ENCODE data around the gene NHSL2. TPM values are rescaled to one million over a fixed set of nuclear protein-coding genes. Genes with fewer than 3 reads are reported as not detected.

Gene NHSL2
- total RNA-seq, 2 experiments from 2014 or later = 0.58 to 0.88 TPM

DNA sequence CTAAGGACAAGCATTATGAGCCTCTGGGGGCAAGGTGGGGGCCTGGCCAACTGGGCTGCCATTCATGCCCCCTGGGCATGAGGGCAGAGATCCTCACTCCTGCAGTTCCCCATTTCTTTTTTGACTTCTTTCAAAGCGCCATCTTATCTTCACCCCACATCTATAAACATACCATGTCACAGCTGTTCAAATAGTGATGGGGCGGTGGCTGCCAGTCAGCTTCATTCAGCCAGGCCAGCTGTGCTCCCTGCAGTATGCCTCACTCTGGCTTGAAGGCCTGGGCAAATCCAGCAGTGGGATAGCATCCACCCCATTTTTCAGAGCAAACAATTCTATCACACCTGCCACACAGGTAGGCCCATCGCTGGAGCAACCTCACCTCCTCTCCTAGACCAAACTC lies 85.5 kb downstream of the NHSL2 start:
- peaks cover 13% of the 10 kb centered on the region for H3K4me1 Mint-ChIP-seq (ENCODE audit: low read depth)
- DNase-seq (no peak), ATAC-seq (no peak)
- peaks cover under 1% of the 10 kb centered on the region for H3K27me3 Mint-ChIP-seq
- no peak overlapping the region for H3K4me3 Mint-ChIP-seq
- no peaks in the 10 kb centered on the region for H3K9me3 Mint-ChIP-seq
- POLR2A ChIA-PET = no interaction called here
- no peak for TF ChIP-seq CTCF (IDR thresholded peaks at IDR 0.05)
- intact Hi-C loops (cut with micrococcal nuclease) = no loop called here
- H3K36me3 Mint-ChIP-seq (ENCODE audit: low read depth) = no peaks in the 10 kb centered on the region
- CTCF ChIA-PET = no interaction called here
- no peak overlapping the region for H3K27ac Mint-ChIP-seq

- H3K9me3 Mint-ChIP-seq = no peaks in the 10 kb centered on the region
- DNase-seq (no peak), ATAC-seq (no peak)
- peaks cover 11% of the 10 kb centered on the region for H3K4me1 Mint-ChIP-seq (ENCODE audit: low read depth)
- H3K4me3 Mint-ChIP-seq = no peak overlapping the region
- peaks cover 3% of the 10 kb centered on the region for H3K27me3 Mint-ChIP-seq
- intact Hi-C loops (cut with micrococcal nuclease) = no loop called here
- no peaks in the 10 kb centered on the region for H3K36me3 Mint-ChIP-seq (ENCODE audit: low read depth)
- ChIA-PET POLR2A (interaction anchor here (0.5 kb wide), 1 partner anchor 24 kb away, joined by 3 read pairs; no protein-coding TSS in a partner anchor), CTCF (no interaction called here)
- no peak overlapping the region for H3K27ac Mint-ChIP-seq
- no peak for TF ChIP-seq CTCF (IDR thresholded peaks at IDR 0.05)
Measured at GRCh38 chrX:71996826-71997225, 86.2 kb downstream of the NHSL2 start.

DNA sequence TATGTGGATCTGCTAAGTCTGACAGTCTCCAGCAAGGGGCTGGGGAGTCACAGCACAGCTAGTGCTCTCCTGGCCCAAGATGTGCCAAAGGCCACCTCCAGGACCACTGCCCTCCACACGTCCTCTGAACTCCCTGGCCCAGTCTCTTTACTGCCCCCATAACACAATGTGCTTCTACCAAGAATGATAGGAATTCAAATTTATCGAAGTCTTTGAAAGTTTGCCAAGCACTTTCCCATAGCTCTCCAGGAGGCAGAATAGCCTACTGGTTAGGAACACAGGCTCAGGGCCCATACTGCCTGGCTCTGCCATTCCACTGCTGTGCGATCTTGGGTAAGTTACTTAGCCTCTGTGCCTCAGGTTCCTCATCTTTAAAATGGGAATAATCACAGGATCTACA lies 86.7 kb downstream of the NHSL2 start:
- ATAC-seq = no peak
- Mint-ChIP-seq H3K4me1 (ENCODE audit: low read depth) (peaks cover 6% of the 10 kb centered on the region), H3K4me3 (no peak overlapping the region), H3K27ac (no peak overlapping the region), H3K36me3 (ENCODE audit: low read depth) (no peaks in the 10 kb centered on the region), H3K9me3 (no peaks in the 10 kb centered on the region), H3K27me3 (peaks cover 3% of the 10 kb centered on the region)
- intact Hi-C loops (cut with micrococcal nuclease) = no loop called here
- DNase-seq = no peak
- POLR2A ChIA-PET = interaction anchor here (0.5 kb wide), 1 partner anchor 24 kb away, joined by 3 read pairs; no protein-coding TSS in a partner anchor
- no peak for TF ChIP-seq CTCF (IDR thresholded peaks at IDR 0.05)
- CTCF ChIA-PET = interaction anchor here (1.7 to 2.8 kb wide), 2 partner anchors 10 to 24 kb away, joined by 5 to 15 read pairs; no protein-coding TSS in a partner anchor

DNA sequence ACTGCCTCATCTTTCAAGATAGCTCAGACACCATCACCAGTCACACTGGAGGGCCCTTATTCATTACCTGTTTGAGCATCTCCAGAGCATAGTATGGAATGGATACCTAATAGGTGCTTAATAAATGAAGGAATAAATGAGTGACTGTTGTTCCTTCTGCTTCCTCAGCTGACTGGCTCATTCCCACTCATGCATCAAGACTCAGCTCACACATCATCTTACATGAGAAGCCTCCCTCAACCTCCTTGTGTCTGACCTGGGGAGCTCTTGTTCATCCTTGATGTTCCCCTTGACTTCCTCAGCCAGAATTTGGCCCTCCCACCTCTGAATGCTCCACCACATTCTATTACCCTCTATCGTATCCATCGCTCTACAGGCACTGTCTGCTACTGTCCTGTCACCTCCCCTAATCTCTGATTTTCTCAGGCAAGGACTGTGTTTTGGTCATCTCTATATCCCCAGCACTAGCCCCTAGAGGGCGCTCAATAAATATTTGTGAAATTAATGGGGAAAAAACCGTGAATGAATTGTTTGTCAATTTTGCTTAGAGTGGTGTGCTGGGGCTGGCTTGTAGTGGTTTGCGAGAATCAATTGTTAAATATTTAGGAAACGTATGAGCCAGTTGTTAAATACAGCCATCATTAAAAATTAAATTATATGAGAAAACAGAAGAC lies 88.3 kb downstream of the NHSL2 start:
- DNase-seq (peak; percentile 51), ATAC-seq (peak; percentile 49)
- intact Hi-C loops (cut with micrococcal nuclease) = loop anchor here (2.0 kb wide), 1 partner anchor 128 kb away; no protein-coding TSS in a partner anchor
- Mint-ChIP-seq H3K36me3 (ENCODE audit: low read depth) (no peaks in the 10 kb centered on the region), H3K9me3 (no peaks in the 10 kb centered on the region), H3K4me3 (no peak overlapping the region), H3K27me3 (peaks cover 3% of the 10 kb centered on the region), H3K27ac (no peak overlapping the region), H3K4me1 (ENCODE audit: low read depth) (no peaks in the 10 kb centered on the region)
- ChIA-PET POLR2A (no interaction called here), CTCF (interaction anchor here (0.7 to 2.8 kb wide), 13 partner anchors 8 to 207 kb away, joined by 3 to 15 read pairs (median 5); partner anchors contain the start of gene RTL5)
- TF ChIP-seq CTCF (IDR thresholded peaks at IDR 0.05) = peak; percentile 52

GRCh38 chrX:71999535-71999934 lies 88.9 kb downstream of the NHSL2 start:
- ATAC-seq = no peak
- H3K9me3 Mint-ChIP-seq = no peaks in the 10 kb centered on the region
- CTCF ChIA-PET = interaction anchor here (0.7 to 2.8 kb wide), 8 partner anchors 12 to 207 kb away, joined by 3 to 15 read pairs (median 4); partner anchors contain the start of gene RTL5
- DNase-seq = no peak
- intact Hi-C loops (cut with micrococcal nuclease) = loop anchor here (2.0 kb wide), 1 partner anchor 127 kb away; no protein-coding TSS in a partner anchor
- peaks cover 3% of the 10 kb centered on the region for H3K27me3 Mint-ChIP-seq
- H3K4me3 Mint-ChIP-seq = no peak overlapping the region
- no peak overlapping the region for H3K27ac Mint-ChIP-seq
- no peaks in the 10 kb centered on the region for H3K36me3 Mint-ChIP-seq (ENCODE audit: low read depth)
- POLR2A ChIA-PET = no interaction called here
- no peaks in the 10 kb centered on the region for H3K4me1 Mint-ChIP-seq (ENCODE audit: low read depth)
- no peak for TF ChIP-seq CTCF (IDR thresholded peaks at IDR 0.05)
